Activated T-helper 2 cell treated with anti-CD3 and anti-CD28 coated beads, Interferon-gamma antibody, Interleukin-2, Interleukin-4, amounts not matched to agents 10 μg/mL and 5 μg/mL and 100 μg/mL, durations not matched to agents 14 hours and 24 hours and 36 hours (primary cell): ENCODE measurements around the gene DISC1. TPM values are rescaled to one million over a fixed set of nuclear protein-coding genes. Genes with fewer than 3 reads are reported as not detected.
"Not testable (repeated sequence)": the region's sequence is repeated elsewhere in the genome, so short reads cannot be mapped to it uniquely, and the experiment has no call there.

Experiments
- DNase-seq: peaks from one replicate; pipeline ENCODE4 v3.0.0; 2021; ENCODE audit warnings: low spot score
- H3K27ac Mint-ChIP-seq: one replicate; pipeline ENCODE4 v1.8.0; 2021; ENCODE audit warnings: mixed read lengths
- H3K27me3 Mint-ChIP-seq: one replicate; pipeline ENCODE4 v1.8.0; 2021; ENCODE audit warnings: low read depth, mixed read lengths
- H3K36me3 Mint-ChIP-seq: one replicate; pipeline ENCODE4 v1.8.0; 2021; ENCODE audit warnings: low read depth, mixed read lengths
- H3K4me1 Mint-ChIP-seq: one replicate; pipeline ENCODE4 v1.8.0; 2021; ENCODE audit warnings: low read depth, mixed read lengths
- H3K4me3 Mint-ChIP-seq: one replicate; pipeline ENCODE4 v1.8.0; 2021; ENCODE audit warnings: low read depth, mild to moderate bottlenecking, moderate library complexity, mixed read lengths
- H3K9me3 Mint-ChIP-seq: one replicate; pipeline ENCODE4 v1.8.0; 2021; ENCODE audit warnings: mixed read lengths
- intact Hi-C: fragments of 100-400 bp; cut with micrococcal nuclease; formaldehyde crosslinking; loops from one replicate; pipeline ENCODE4 v1.15.1; 2023
- total RNA-seq: library from RNA; stranded (reverse); gene quantifications from 2 replicates; pipeline ENCODE4 v1.2.3, GENCODE V29; 2022

The DISC1 gene
- total RNA-seq, 1 donor from 2014 or later, result 1.5 TPM

- no peaks in the 10 kb centered on the region for H3K27me3 Mint-ChIP-seq
- DNase-seq, result no peak
- H3K4me3 Mint-ChIP-seq, result no peak overlapping the region
- intact Hi-C loops, result no loop called here
- no peak overlapping the region for H3K27ac Mint-ChIP-seq
- H3K36me3 Mint-ChIP-seq, result no peaks in the 10 kb centered on the region
- peaks cover 13% of the 10 kb centered on the region for H3K4me1 Mint-ChIP-seq
- no peaks in the 10 kb centered on the region for H3K9me3 Mint-ChIP-seq
These were observed 5.1 kb downstream of the DISC1 start for GRCh38 chr1:231631717-231632116.

GRCh38 chr1:231632119-231632518 lies 5.5 kb downstream of the DISC1 start:
- no peaks in the 10 kb centered on the region for H3K36me3 Mint-ChIP-seq
- intact Hi-C loops, result no loop called here
- peaks cover 13% of the 10 kb centered on the region for H3K4me1 Mint-ChIP-seq
- no peak overlapping the region for H3K4me3 Mint-ChIP-seq
- no peaks in the 10 kb centered on the region for H3K9me3 Mint-ChIP-seq
- no peak overlapping the region for H3K27ac Mint-ChIP-seq
- no peak for DNase-seq
- no peaks in the 10 kb centered on the region for H3K27me3 Mint-ChIP-seq

GRCh38 chr1:231634323-231635013 lies 7.9 kb downstream of the DISC1 start:
- H3K27ac Mint-ChIP-seq, result no peak overlapping the region
- DNase-seq, result no peak
- H3K9me3 Mint-ChIP-seq, result no peaks in the 10 kb centered on the region
- H3K27me3 Mint-ChIP-seq, result peaks cover 6% of the 10 kb centered on the region
- intact Hi-C loops, result no loop called here
- no peak overlapping the region for H3K4me3 Mint-ChIP-seq
- no peaks in the 10 kb centered on the region for H3K4me1 Mint-ChIP-seq
- H3K36me3 Mint-ChIP-seq, result peaks cover 4% of the 10 kb centered on the region

GRCh38 chr1:231636157-231636556 lies 9.6 kb downstream of the DISC1 start:
- no peak for DNase-seq
- Mint-ChIP-seq H3K9me3 (no peaks in the 10 kb centered on the region), H3K4me3 (no peak overlapping the region), H3K4me1 (no peaks in the 10 kb centered on the region), H3K27ac (no peak overlapping the region), H3K27me3 (peaks cover 6% of the 10 kb centered on the region), H3K36me3 (peaks cover 4% of the 10 kb centered on the region)
- intact Hi-C loops, result no loop called here

GRCh38 chr1:231636922-231637321 lies 10.3 kb downstream of the DISC1 start:
- H3K4me1 Mint-ChIP-seq, DNase-seq, intact Hi-C loops, H3K36me3 Mint-ChIP-seq, H3K9me3 Mint-ChIP-seq, H3K4me3 Mint-ChIP-seq, H3K27me3 Mint-ChIP-seq, H3K27ac Mint-ChIP-seq: not testable (repeated sequence)

GRCh38 chr1:231638647-231639046 lies 12.1 kb downstream of the DISC1 start:
- no peaks in the 10 kb centered on the region for H3K9me3 Mint-ChIP-seq
- H3K4me3 Mint-ChIP-seq, result no peak overlapping the region
- H3K4me1 Mint-ChIP-seq, result no peaks in the 10 kb centered on the region
- H3K36me3 Mint-ChIP-seq, result peaks cover 4% of the 10 kb centered on the region
- intact Hi-C loops, result no loop called here
- H3K27ac Mint-ChIP-seq, result no peak overlapping the region
- no peak for DNase-seq
- peaks cover 6% of the 10 kb centered on the region for H3K27me3 Mint-ChIP-seq

- Mint-ChIP-seq H3K27me3 (peaks cover 6% of the 10 kb centered on the region), H3K4me1 (no peaks in the 10 kb centered on the region), H3K27ac (no peak overlapping the region), H3K36me3 (peaks cover 4% of the 10 kb centered on the region), H3K4me3 (no peak overlapping the region), H3K9me3 (no peaks in the 10 kb centered on the region)
- intact Hi-C loops, result no loop called here
- no peak for DNase-seq
These were observed 13.2 kb downstream of the DISC1 start for GRCh38 chr1:231639819-231640218.

- intact Hi-C loops, H3K36me3 Mint-ChIP-seq: not testable (repeated sequence)
These were observed 14.9 kb downstream of the DISC1 start for GRCh38 chr1:231641444-231641843.

GRCh38 chr1:231642061-231642460 lies 15.5 kb downstream of the DISC1 start:
- H3K27me3 Mint-ChIP-seq, H3K27ac Mint-ChIP-seq, H3K9me3 Mint-ChIP-seq, DNase-seq, H3K4me1 Mint-ChIP-seq, intact Hi-C loops, H3K36me3 Mint-ChIP-seq, H3K4me3 Mint-ChIP-seq: not testable (repeated sequence)

More at GRCh38 chr1:231641444-231641843, 14.9 kb downstream of the DISC1 start:
- DNase-seq, H3K27me3 Mint-ChIP-seq, H3K27ac Mint-ChIP-seq, H3K9me3 Mint-ChIP-seq, H3K4me1 Mint-ChIP-seq, H3K4me3 Mint-ChIP-seq: not testable (repeated sequence)

GRCh38 chr1:231642618-231643017 lies 16.0 kb downstream of the DISC1 start:
- no peak for DNase-seq
- H3K27me3 Mint-ChIP-seq, result peaks cover 4% of the 10 kb centered on the region
- H3K36me3 Mint-ChIP-seq, result peaks cover under 1% of the 10 kb centered on the region
- H3K27ac Mint-ChIP-seq, result no peak overlapping the region
- H3K4me3 Mint-ChIP-seq, result no peak overlapping the region
- H3K9me3 Mint-ChIP-seq, result no peaks in the 10 kb centered on the region
- no peaks in the 10 kb centered on the region for H3K4me1 Mint-ChIP-seq
- intact Hi-C loops, result no loop called here

- Mint-ChIP-seq H3K36me3 (no peaks in the 10 kb centered on the region), H3K27ac (no peak overlapping the region), H3K4me3 (no peak overlapping the region), H3K4me1 (no peaks in the 10 kb centered on the region), H3K9me3 (no peaks in the 10 kb centered on the region), H3K27me3 (peaks cover 3% of the 10 kb centered on the region)
- intact Hi-C loops, result no loop called here
- no peak for DNase-seq
These were observed 16.7 kb downstream of the DISC1 start for GRCh38 chr1:231643071-231643934.

GRCh38 chr1:231643935-231644237 lies 17.3 kb downstream of the DISC1 start:
- H3K9me3 Mint-ChIP-seq, result no peaks in the 10 kb centered on the region
- H3K4me1 Mint-ChIP-seq, result no peaks in the 10 kb centered on the region
- no peak overlapping the region for H3K4me3 Mint-ChIP-seq
- intact Hi-C loops, result no loop called here
- H3K36me3 Mint-ChIP-seq, result no peaks in the 10 kb centered on the region
- H3K27ac Mint-ChIP-seq, result no peak overlapping the region
- DNase-seq, result no peak
- peaks cover 3% of the 10 kb centered on the region for H3K27me3 Mint-ChIP-seq

GRCh38 chr1:231645634-231646033 lies 19.0 kb downstream of the DISC1 start:
- DNase-seq, H3K9me3 Mint-ChIP-seq, H3K36me3 Mint-ChIP-seq, H3K27ac Mint-ChIP-seq, H3K4me3 Mint-ChIP-seq, H3K4me1 Mint-ChIP-seq, intact Hi-C loops, H3K27me3 Mint-ChIP-seq: not testable (repeated sequence)
